Measurements from ENCODE around the gene COMMD2.

DNA sequence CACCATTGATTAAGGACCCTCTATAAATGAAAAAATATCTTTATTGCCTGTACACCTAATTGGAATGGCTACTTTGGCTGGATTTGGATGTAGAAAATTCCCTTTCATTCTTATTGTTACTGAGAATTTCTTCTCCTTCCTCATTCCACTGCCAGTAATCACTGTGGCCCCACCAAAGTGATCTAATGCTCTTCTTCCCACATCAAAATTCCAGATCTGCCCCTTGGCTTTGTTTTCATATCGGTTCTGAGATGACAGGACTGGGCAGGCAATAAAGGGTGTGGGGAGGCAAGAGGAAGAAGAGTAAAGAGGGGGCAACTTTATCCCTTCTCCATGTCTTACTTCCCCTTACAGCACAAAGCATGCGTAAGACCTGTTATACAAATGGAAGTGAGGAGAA is 38.0 kb upstream of the COMMD2 start:
- TF ChIP-seq, protein P1, sequence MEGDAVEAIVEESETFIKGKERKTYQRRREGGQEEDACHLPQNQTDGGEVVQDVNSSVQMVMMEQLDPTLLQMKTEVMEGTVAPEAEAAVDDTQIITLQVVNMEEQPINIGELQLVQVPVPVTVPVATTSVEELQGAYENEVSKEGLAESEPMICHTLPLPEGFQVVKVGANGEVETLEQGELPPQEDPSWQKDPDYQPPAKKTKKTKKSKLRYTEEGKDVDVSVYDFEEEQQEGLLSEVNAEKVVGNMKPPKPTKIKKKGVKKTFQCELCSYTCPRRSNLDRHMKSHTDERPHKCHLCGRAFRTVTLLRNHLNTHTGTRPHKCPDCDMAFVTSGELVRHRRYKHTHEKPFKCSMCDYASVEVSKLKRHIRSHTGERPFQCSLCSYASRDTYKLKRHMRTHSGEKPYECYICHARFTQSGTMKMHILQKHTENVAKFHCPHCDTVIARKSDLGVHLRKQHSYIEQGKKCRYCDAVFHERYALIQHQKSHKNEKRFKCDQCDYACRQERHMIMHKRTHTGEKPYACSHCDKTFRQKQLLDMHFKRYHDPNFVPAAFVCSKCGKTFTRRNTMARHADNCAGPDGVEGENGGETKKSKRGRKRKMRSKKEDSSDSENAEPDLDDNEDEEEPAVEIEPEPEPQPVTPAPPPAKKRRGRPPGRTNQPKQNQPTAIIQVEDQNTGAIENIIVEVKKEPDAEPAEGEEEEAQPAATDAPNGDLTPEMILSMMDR (IDR thresholded peaks at IDR 0.05), result no peak
- no peak for TF ChIP-seq POLR2A (IDR thresholded peaks at IDR 0.05)
